HL-60/S4 (cell line): ENCODE results near the gene LAMA2.

Experiments
- in situ Hi-C: fragments of 300-500 bp; cut with MboI; formaldehyde crosslinking; loops from 2 replicates; pipeline ENCODE4 v1.14.3; 2022; ENCODE audit warnings: low sequenced_read_pairs

Gene LAMA2, protein sequence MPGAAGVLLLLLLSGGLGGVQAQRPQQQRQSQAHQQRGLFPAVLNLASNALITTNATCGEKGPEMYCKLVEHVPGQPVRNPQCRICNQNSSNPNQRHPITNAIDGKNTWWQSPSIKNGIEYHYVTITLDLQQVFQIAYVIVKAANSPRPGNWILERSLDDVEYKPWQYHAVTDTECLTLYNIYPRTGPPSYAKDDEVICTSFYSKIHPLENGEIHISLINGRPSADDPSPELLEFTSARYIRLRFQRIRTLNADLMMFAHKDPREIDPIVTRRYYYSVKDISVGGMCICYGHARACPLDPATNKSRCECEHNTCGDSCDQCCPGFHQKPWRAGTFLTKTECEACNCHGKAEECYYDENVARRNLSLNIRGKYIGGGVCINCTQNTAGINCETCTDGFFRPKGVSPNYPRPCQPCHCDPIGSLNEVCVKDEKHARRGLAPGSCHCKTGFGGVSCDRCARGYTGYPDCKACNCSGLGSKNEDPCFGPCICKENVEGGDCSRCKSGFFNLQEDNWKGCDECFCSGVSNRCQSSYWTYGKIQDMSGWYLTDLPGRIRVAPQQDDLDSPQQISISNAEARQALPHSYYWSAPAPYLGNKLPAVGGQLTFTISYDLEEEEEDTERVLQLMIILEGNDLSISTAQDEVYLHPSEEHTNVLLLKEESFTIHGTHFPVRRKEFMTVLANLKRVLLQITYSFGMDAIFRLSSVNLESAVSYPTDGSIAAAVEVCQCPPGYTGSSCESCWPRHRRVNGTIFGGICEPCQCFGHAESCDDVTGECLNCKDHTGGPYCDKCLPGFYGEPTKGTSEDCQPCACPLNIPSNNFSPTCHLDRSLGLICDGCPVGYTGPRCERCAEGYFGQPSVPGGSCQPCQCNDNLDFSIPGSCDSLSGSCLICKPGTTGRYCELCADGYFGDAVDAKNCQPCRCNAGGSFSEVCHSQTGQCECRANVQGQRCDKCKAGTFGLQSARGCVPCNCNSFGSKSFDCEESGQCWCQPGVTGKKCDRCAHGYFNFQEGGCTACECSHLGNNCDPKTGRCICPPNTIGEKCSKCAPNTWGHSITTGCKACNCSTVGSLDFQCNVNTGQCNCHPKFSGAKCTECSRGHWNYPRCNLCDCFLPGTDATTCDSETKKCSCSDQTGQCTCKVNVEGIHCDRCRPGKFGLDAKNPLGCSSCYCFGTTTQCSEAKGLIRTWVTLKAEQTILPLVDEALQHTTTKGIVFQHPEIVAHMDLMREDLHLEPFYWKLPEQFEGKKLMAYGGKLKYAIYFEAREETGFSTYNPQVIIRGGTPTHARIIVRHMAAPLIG (N-terminal part only)

DNA sequence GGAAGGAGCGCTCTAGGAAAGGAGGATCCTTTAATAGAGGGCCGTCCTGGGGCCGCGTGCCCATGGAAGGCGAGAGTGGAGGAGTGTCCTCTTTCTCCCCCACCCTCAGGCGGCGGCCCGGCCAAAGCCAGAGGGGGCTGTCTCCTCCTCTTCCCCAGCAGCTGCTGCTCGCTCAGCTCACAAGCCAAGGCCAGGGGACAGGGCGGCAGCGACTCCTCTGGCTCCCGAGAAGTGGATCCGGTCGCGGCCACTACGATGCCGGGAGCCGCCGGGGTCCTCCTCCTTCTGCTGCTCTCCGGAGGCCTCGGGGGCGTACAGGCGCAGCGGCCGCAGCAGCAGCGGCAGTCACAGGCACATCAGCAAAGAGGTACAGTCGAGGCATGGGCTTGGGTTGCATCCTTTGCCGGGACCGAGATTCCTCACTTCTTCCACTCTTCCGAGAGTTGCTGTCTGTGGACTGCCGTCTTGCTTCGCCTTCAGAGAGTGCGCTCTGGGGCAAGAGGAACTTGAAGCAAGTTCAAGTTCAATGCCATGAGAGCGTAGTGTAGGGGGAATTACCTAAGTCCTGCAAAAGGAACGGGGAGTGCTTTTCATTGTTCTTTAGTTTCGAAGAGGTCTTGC lies at the start of gene LAMA2:
LAMA2 (plus strand) TSS at position 148 of the 621 bp plus-strand sequence; CDS start at position 256, 108 bp downstream.
- in situ Hi-C loops, result no loop called here

DNA sequence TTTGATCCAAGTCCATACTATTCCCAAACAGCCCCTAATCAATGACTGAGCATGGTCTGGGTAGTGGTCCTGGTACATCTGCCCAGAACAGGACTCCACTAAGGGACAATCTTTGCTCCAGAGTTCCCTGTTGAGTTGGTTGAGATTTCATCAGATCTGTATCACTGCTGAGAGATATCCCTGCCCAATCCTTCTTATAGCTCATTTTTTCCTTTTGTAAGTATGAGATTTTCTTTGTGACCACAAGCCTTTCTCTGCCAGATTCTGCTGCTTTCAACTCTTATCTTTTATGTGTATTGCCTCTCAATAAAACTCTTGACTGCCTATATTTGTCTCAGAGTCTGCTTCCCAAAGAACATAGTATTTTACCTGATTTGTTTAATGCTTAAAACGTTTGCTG lies 46.2 kb upstream of the LAMA2 start:
- in situ Hi-C loops, result no loop called here

DNA sequence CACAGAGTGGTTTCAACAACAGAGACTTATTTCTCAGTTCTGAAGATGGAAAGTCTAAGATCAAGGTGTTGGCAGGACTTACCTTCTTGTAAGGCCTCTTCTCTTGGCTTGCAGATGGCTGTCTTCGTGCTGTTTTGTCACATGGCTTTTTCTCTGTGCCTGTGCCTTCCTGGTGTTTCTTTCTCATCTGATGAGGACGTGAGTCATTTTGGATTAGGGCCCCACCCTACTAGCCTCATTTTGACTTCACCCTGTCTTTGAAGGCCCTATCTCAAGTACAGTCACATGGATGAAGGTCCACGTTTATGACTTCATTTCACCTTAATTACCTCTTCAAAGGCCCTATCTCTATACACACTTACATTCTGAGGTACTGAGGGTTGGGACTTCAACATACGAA lies 41.4 kb upstream of the LAMA2 start:
- in situ Hi-C loops, result no loop called here

DNA sequence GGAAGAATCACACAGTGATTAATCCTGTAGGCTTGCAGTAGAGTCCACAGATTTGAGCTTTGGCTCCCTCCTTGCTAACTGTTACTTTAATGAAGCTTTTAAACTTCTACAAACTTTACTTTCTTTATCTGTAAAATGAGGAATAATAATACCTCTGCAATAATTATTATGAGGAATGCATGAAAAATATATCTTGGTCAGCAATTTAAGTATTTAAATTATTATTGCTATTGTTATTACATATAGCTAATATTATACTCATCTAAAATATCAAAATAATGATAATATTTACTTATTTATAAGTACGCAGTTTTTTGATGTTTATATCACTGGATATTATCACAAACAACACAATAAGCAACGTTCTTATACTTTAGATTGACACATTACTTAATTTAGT lies 38.3 kb upstream of the LAMA2 start:
- in situ Hi-C loops, result no loop called here

DNA sequence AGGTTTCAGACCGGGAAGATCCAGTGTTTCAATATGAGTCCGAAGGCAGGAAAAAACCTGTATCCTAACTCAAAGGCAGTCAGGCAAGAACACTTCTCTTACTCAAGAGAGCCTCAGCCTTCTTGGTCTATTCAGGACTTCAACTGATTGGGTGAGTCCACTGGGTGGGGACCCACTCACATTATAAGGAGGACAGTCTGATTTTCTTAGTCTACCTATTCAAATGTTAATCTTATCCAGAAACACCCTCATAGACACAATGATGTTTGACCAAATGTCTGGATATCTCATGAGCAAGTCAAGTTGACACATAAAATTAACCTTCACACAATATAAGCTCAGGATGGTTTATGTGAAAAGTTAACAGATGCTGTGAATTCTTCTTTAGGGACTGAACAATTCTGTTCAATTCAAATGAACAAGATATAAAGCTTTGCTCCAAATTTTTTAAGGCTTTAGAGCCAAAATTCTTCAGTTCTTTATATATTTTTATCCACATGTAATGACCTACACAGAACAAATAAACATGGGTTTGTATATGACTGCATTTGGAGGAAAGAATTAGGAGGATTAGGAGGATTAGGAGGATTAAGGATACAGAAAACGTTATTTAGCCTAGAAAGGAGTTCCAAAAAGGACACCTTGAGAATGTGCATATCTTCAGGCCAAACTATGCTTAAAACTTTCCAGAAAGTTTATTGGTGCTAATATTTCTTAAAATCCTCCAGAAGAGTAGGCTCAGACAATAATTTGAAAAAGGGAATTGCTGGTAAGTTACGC lies 35.3 kb upstream of the LAMA2 start:
- in situ Hi-C loops, result no loop called here

DNA sequence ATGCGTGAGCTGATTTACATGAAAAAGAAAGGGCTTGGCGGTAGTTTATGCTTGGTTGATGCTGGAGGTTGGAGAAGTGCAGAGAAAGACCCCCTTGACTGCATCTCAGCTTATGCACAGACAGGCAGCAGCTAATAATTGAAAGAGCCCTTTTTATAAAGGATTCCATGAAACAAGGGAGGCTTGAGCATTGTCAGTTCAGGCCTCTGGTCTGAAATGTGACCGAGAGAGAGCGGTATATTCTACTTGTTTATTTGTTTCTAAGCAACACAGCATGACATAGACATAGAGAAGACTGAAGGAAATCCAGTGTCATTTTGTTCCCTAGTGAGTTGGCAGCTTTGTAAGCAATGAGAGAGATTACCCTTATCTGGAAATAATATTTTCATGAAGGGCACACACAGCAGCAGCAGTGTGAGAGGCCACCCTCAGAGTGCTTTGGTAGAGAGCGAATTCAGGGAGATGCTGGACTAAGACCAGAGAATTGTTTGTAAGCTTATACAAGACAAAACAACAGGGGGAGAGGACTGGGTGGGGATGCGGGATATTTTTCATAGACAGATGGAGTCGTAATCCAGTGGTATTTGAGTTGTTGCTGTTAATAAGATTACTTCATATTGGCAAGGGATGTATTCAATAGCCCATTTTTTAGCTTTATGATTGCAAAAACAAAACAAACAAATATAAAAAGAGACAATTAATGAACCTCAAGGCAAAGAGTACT lies 34.6 kb upstream of the LAMA2 start:
- in situ Hi-C loops, result no loop called here

DNA sequence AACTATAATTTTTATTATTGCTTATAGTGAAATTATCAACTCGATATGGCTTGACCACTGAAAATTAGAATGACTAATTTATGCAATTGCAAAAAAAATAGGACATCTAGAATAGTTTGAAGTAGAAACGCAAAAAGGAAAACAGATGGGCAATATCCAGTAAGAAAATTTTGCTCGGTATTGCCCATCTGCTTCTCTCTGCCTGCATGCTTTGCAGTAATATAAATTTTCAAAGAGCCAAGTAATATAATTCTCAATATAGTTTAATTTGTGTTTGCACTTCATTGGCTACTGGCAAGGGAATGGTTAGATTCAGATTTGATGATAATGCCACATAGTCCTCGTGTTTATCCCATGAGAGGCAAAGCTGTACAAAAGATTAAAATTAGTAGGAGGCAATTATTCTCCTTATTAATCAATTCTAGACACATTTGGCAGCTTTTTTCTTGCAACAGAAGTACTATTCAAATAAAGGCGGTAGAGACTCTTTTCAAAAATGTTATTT lies 27.3 kb upstream of the LAMA2 start:
- in situ Hi-C loops, result no loop called here

DNA sequence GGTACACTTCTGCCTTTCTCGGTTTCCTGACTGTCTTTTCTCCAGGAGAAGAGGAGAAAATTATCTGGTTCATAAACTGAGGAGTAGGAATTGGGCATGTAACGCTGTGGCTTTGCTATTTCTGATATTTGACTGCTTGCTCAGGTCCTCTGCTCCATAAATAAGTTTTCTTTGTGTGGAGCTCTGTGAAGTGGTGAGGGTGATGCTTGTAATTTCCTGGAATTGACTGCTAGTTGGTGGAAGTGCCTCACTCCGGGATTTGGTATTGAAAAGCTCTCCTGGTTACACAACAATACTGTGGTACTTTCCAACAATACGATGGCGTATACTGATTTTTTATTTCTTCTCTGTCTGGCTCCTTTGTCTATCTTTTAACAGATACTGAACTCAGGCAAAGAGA lies 25.1 kb upstream of the LAMA2 start:
- in situ Hi-C loops, result no loop called here

DNA sequence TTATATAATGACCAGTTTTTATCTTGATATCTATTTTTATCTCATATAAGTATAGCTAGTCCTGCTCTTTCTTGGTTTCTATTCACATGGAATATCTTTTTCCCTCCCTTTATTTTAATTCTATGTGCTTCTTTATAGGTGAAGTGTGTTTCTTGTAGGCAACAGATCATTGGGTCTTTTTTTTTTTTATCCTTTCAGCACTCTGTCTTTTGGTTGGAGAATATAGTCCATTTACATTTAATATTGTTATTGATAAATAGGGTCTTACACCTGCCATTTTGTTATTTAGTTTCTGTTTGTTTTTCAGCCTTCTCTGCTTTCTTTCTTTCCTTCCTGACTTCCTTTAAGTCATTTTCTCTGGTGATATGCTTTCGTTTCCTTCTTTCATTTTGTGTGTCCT lies 22.2 kb upstream of the LAMA2 start:
- in situ Hi-C loops, result no loop called here

DNA sequence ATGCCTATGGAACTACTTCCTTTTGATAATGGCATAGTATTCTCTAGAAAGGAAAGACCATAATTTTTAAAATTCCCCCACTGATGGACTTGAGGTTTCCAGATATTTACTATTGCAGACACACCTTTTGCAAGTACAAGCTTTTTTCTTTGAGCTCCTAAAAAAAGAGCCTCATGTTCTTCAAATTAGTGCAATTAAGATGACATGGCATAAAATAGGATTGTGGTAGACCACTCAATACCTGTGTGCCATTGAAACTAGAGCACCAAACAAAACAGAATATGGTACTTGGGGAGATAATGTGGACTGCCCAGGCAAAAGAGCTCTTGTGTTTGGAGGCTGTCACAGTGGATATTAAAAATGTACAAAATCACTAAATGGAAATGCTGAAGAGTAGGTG lies 19.0 kb upstream of the LAMA2 start:
- in situ Hi-C loops, result no loop called here

DNA sequence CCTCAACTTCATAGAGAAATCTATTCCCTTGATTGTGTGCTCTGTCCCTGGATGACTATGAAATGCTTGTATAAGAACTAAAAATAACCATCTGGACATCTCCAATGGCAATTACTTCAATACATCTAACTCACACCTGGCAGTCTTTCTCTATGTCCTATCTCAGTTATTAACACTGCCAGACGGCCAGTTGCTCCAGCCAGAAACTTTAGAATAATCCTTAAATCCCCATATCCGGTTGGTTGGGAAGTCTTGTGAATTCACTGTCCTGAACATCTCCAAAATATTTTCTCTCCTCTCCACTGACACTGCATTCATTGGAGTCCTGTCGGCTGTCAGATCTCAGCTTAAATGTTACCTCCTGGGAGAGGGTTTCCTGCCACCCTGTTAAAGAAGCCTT lies 12.2 kb upstream of the LAMA2 start:
- in situ Hi-C loops, result no loop called here

DNA sequence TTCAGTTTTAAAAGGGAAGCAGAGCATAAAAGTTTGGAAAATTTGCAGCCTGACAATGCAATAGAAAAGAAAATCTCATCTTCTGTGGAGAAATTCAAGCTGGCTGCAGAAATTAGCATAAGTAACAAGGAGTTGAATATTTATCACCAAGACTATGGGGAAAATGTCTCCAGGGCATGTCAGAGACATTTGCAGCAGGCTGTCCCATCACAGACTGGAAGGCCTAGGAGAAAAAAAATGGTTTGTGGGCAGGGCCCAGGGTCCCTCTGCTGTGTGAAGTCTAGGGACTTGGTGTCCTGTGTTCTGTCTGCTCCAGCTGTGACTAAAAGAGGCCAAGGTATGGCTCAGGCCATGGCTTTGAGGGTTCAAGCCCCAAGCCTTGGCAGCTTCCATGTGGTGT lies 8.1 kb upstream of the LAMA2 start:
- in situ Hi-C loops, result no loop called here

DNA sequence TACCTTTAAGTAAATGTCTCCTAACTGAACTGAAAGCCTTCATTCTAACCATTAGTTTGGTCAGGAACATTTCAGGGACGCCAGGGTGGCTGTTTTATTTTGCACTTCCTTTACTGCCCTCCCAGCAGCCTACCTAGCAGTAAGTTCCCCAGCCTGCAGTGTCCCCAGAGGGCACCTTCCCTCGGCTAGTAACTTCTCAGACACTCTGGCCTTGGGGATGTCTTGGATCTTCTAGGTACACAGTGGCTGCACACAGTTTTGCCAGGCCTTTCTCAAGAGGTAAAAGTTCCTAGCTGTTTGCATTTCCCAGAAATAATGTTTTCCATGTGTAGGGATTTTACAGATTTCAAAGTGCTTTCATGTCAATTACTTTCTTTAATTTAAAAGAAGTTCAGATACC lies 378 bp upstream of the LAMA2 start:
- in situ Hi-C loops, result no loop called here

DNA sequence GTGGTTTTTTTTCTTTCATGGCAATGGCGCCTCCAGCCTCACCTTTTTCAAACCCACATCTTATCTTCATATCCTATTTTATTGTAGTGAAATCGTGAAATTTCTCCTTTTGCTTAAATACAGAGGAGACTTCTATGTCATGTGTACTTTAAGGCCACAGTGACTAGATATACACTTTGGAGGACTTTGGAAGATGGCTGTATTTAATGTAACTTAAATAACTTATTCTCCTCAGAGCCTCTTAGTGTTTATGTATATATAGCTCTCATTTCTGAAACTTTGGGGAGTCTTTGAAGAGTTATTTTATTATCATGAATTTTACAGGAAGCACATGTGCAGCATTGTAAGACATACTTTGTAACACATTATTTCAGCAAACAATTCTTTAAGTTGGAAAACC lies 968 bp downstream of the LAMA2 start:
- in situ Hi-C loops, result no loop called here

DNA sequence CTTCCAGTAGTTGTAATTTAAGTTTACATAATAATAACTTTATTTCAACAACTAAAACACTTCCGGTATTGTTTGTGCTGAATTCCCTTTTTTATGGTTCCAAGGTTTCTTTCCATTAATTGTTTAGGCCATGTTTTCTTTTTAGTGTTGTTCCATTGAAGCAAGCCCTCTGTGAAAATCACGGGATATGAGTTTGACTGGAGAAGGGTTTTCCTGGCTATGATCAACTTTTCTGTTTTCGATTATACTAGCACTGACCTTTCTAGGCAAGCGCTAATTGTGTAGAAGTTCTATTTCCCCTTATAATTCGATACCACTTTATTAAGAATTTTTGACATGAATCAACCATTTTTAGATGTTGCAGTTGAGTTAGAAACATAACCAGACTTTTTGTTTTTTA lies 2.4 kb downstream of the LAMA2 start:
- in situ Hi-C loops, result no loop called here

DNA sequence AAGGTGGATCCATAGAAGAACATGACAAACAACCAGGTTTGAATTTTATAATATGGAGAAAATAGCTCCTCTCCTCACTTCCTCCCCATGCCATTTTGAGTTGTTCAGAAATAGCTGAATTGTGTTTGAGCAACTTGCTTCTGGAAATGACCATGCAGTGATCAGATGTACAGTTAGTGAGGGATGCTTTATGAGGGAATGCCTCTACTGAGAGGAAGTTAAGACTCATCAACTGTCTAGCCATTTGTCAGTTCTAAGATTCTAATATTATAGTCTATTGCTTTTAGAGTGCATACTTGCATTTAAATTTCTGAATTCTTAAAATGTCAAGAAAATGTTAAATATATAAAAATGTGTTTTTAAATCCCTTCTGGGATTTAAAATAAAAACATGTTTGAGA lies 3.8 kb downstream of the LAMA2 start:
- in situ Hi-C loops, result no loop called here

DNA sequence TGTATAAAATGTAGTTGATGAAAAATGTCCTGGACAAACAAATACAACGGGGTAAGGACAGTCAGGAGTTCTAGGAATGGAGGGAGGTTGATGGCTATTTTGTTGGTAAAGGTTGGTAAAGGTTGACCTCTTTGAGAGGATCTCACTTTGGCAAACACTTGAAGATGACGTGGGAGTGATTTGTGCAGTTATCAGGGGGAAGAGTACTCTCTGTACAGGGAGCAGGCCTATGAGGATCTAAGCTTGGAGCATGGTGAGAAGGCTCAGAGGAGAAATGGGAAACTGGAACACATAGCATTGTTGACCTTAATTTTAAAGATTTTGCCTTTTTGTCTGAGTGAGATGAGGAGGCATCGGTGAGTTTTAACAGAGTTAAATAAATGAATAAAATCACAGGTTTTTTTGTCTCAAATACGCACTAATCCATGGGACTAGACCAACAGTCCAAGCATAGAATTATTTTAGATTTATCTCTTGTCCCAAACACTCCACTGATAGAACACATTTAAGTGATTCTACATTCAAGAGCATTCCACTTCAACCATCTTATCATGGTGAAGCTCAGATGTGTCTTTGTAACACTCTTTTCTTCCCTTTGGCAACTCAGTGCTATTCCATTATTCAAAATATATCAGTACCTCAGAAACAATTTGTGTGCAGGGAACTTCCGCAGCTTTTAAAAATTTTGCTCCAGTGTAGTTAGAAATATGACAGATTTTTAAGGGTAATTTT lies 5.7 kb downstream of the LAMA2 start:
- in situ Hi-C loops, result no loop called here

DNA sequence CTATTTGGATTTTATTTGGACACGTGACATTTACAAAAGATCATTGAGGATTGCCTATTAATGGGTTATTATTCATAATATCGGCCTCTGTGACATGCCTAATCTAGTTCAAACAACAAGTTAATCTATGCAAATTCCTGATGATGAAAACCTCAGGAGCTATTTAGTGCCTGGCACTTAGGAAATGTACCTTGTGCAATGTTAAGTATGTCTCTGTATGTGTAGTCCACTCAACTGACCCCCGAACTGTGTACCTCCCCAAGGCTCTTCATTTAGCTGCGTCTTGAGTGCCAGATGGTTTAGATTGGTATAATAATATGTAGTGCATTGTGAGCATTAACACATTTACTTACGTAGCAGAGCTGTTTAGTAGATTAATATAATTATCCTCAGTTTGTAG lies 6.9 kb downstream of the LAMA2 start:
- in situ Hi-C loops, result no loop called here

DNA sequence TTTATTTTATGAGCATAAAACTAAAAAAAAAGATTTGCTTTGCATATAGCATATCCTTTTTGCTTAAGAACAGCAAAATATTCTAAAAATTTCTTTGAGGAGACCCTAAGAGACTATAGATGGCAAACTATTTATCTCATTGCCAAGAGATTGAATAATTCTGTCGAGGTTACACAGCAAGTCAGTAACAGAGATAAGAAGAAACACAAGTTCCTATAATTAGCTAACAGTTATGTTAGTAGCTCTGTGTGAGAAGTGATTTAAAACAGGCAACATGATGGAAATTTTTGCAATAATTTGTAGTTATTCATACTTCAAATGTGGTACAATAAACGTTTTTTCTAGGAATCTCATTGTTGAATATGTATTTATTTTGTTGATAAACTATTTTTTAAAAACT lies 9.1 kb downstream of the LAMA2 start:
- in situ Hi-C loops, result no loop called here
